ENCODE data around the gene TEX29. TPM values are rescaled to one million over a fixed set of nuclear protein-coding genes. Genes with fewer than 3 reads are reported as not detected.

TEX29 gene
- total RNA-seq, 1 experiment from 2014 or later, result 0.33 TPM

GRCh38 chr13:111345682-111346081 lies 25.2 kb downstream of the TEX29 start:
- H3K56ac ChIP-seq (ENCODE audit: insufficient read length, low read depth, low read length), result no peak overlapping the region
- peak; percentile 23 for DNase-seq
- H3K14ac ChIP-seq (ENCODE audit: insufficient read depth, low read length), result no peak overlapping the region
- no peak overlapping the region for H4K8ac ChIP-seq (replicated peaks; ENCODE audit: insufficient read length, low read depth, low read length)
- H3K18ac ChIP-seq (ENCODE audit: insufficient read length, low read depth, low read length), result no peak overlapping the region
- Mint-ChIP-seq H3K9me3 (peaks cover 12% of the 10 kb centered on the region in 2 experiments), H3K27me3 (ENCODE audit: low read depth) (peaks cover 9% of the 10 kb centered on the region), H3K27ac (no peak overlapping the region), H3K4me3 (no peak overlapping the region), H3K36me3 (ENCODE audit: insufficient read depth in 1 of 3, low read depth in 3 of 3) (no peaks in the 10 kb centered on the region; a peak in 1 of 7 replicates), H3K4me1 (peaks cover 4 to 5% of the 10 kb centered on the region in 2 experiments; a peak in 2 of 4 replicates)
- H2BK120ac ChIP-seq (ENCODE audit: low read depth, low read length, poor library complexity, severe bottlenecking), result no peak overlapping the region
- no peaks in the 10 kb centered on the region for H3K9me3 ChIP-seq (ENCODE audit: control insufficient read depth, low read depth, low read length)
- H3K27ac ChIP-seq (ENCODE audit: insufficient read length, low read depth, low read length), result no peak overlapping the region
- no peaks in the 10 kb centered on the region for H3K23me2 ChIP-seq (ENCODE audit: insufficient read length, low read depth, low read length, poor library complexity, severe bottlenecking)
- H3K79me2 ChIP-seq (ENCODE audit: insufficient read depth, low read length), result no peaks in the 10 kb centered on the region
- no peak overlapping the region for H2AFZ ChIP-seq (ENCODE audit: low read length)
- WGBS (ENCODE audit: extremely low coverage, insufficient read length, low lambda C conversion rate), result no CpG with 5 or more reads among the region's 11 CpGs
- no peak overlapping the region for H2BK20ac ChIP-seq (ENCODE audit: low read depth, low read length, poor library complexity, severe bottlenecking)
- no peak for TF ChIP-seq CTCF (conservative IDR thresholded peaks at IDR 0.05)
- H4K5ac ChIP-seq (ENCODE audit: insufficient read length, low read depth, low read length), result no peak overlapping the region
- no peak overlapping the region for H3K4me2 ChIP-seq (ENCODE audit: insufficient read depth, insufficient read length, low read length)
- no peak overlapping the region for H3T11ph ChIP-seq (ENCODE audit: low read length)
- no peak overlapping the region for H2BK12ac ChIP-seq (ENCODE audit: insufficient read length, low read depth, low read length)
- H4K91ac ChIP-seq (ENCODE audit: insufficient read length, low read depth, low read length), result no peak overlapping the region
- H2BK15ac ChIP-seq (ENCODE audit: low read depth, low read length), result no peak overlapping the region
- H3K4ac ChIP-seq (ENCODE audit: low read depth, low read length), result no peak overlapping the region
- H3K9ac ChIP-seq (ENCODE audit: extremely low read depth, insufficient read length, low read length), result no peak overlapping the region
- no peaks in the 10 kb centered on the region for H3K4me1 ChIP-seq (ENCODE audit: insufficient read depth, low read length)
- no peak overlapping the region for H2BK5ac ChIP-seq (ENCODE audit: insufficient read length, low read length)
- no peaks in the 10 kb centered on the region for H3K27me3 ChIP-seq (ENCODE audit: insufficient read depth, low read length)
- H3K23ac ChIP-seq (ENCODE audit: insufficient read length, low read depth, low read length), result no peak overlapping the region
- no peaks in the 10 kb centered on the region for H4K20me1 ChIP-seq (ENCODE audit: control insufficient read depth, insufficient read depth, insufficient read length)
- H2AK5ac ChIP-seq (ENCODE audit: insufficient read length, low read length), result no peak overlapping the region
- no peaks in the 10 kb centered on the region for H3K79me1 ChIP-seq (ENCODE audit: insufficient read depth, low read depth, low read length, poor library complexity, severe bottlenecking)
